ENCODE measurements around the gene APP. TPM values are rescaled to one million over a fixed set of nuclear protein-coding genes. Genes with fewer than 3 reads are reported as not detected.

The APP gene
- total RNA-seq, 4 donors from 2014 or later = 471 to 1,291 (median 672) TPM

GRCh38 chr21:26124896-26125295 lies 45.7 kb downstream of the APP start:
- peaks cover 17 to 67% (median 39%) of the 10 kb centered on the region in 4 donors for H3K4me1 ChIP-seq
- no peak for DNase-seq
- no peaks in the 10 kb centered on the region for H3K36me3 ChIP-seq
- H3K27me3 ChIP-seq = no peaks in the 10 kb centered on the region
- no peaks in the 10 kb centered on the region for H3K9me3 ChIP-seq
- no peak overlapping the region for H3K4me3 ChIP-seq
- in situ Hi-C loops (cut with MboI; ENCODE audit: low pct_ligation_motif_present in 1 of 4, low pct_unique_long_range_greater_than_20kb in 1 of 4, low sequenced_read_pairs in 3 of 4) (no loop called here), intact Hi-C loops (cut with DNase I; ENCODE audit: low total_unique reads) (no loop called here)
- TF ChIP-seq EP300 (IDR thresholded peaks at IDR 0.05; ENCODE audit: low read depth) (no peak), POLR2A (IDR thresholded peaks at IDR 0.05) (no peak), CTCF (IDR thresholded peaks at IDR 0.05) (no peak), POLR2AphosphoS5 (IDR thresholded peaks at IDR 0.05) (no peak)
- WGBS, 2 donors (ENCODE audit: low coverage in 1 of 2) = 58 to 59% methylated on average over 7 of the region's 7 CpGs
- peak overlapping the region; percentile 28 to 52 (median 46) for H3K27ac ChIP-seq

GRCh38 chr21:26124421-26124833 lies 46.1 kb downstream of the APP start:
- Histone ChIP-seq H3K9me3 (no peaks in the 10 kb centered on the region), H3K27ac (peak overlapping the region; percentile 28 to 52 (median 46)), H3K36me3 (no peaks in the 10 kb centered on the region), H3K4me1 (peaks cover 17 to 67% (median 39%) of the 10 kb centered on the region in 4 donors), H3K27me3 (no peaks in the 10 kb centered on the region), H3K4me3 (no peak overlapping the region)
- in situ Hi-C loops (cut with MboI; ENCODE audit: low pct_ligation_motif_present in 1 of 4, low pct_unique_long_range_greater_than_20kb in 1 of 4, low sequenced_read_pairs in 3 of 4) (no loop called here), intact Hi-C loops (cut with DNase I; ENCODE audit: low total_unique reads) (no loop called here)
- DNase-seq = no peak
- 21 to 26% methylated on average over 2 to 4 of the region's 4 CpGs for WGBS, 2 donors (ENCODE audit: low coverage in 1 of 2)
- no peak for TF ChIP-seq CTCF (IDR thresholded peaks at IDR 0.05)
- TF ChIP-seq EP300 (IDR thresholded peaks at IDR 0.05; ENCODE audit: low read depth) = no peak
- TF ChIP-seq POLR2AphosphoS5 (IDR thresholded peaks at IDR 0.05) = no peak
- TF ChIP-seq POLR2A (IDR thresholded peaks at IDR 0.05) = no peak

GRCh38 chr21:26123012-26123411 lies 47.6 kb downstream of the APP start:
- Histone ChIP-seq H3K4me1 (peaks cover 17 to 55% (median 38%) of the 10 kb centered on the region in 4 donors), H3K27ac (peak overlapping the region in 3 of 4 donors; percentile 12 to 52 (median 49)), H3K9me3 (no peaks in the 10 kb centered on the region), H3K4me3 (no peak overlapping the region), H3K36me3 (no peaks in the 10 kb centered on the region), H3K27me3 (no peaks in the 10 kb centered on the region)
- no peak for DNase-seq
- in situ Hi-C loops (cut with MboI; ENCODE audit: low pct_ligation_motif_present in 1 of 4, low pct_unique_long_range_greater_than_20kb in 1 of 4, low sequenced_read_pairs in 3 of 4) = no loop called here
- intact Hi-C loops (cut with DNase I; ENCODE audit: low total_unique reads) = no loop called here
- TF ChIP-seq CTCF (IDR thresholded peaks at IDR 0.05) (no peak), POLR2AphosphoS5 (IDR thresholded peaks at IDR 0.05) (no peak), EP300 (IDR thresholded peaks at IDR 0.05; ENCODE audit: low read depth) (no peak), POLR2A (IDR thresholded peaks at IDR 0.05) (no peak)
- 24 to 36% methylated on average over 1 of the region's 1 CpG for WGBS, 2 donors (ENCODE audit: low coverage in 1 of 2)

GRCh38 chr21:26120828-26121227 lies 49.7 kb downstream of the APP start:
- WGBS, 2 donors (ENCODE audit: low coverage in 1 of 2) = 95% methylated on average over 4 of the region's 4 CpGs; no CpG with 5 or more reads in 1 of the 2 donors
- intact Hi-C loops (cut with DNase I; ENCODE audit: low total_unique reads) = no loop called here
- peaks cover 17 to 50% (median 35%) of the 10 kb centered on the region in 4 donors for H3K4me1 ChIP-seq
- H3K4me3 ChIP-seq = no peak overlapping the region
- H3K36me3 ChIP-seq = no peaks in the 10 kb centered on the region
- H3K27ac ChIP-seq = no peak overlapping the region
- in situ Hi-C loops (cut with MboI; ENCODE audit: low pct_ligation_motif_present in 1 of 4, low pct_unique_long_range_greater_than_20kb in 1 of 4, low sequenced_read_pairs in 3 of 4) = no loop called here
- TF ChIP-seq POLR2AphosphoS5 (IDR thresholded peaks at IDR 0.05) (no peak), EP300 (IDR thresholded peaks at IDR 0.05; ENCODE audit: low read depth) (no peak), POLR2A (IDR thresholded peaks at IDR 0.05) (no peak), CTCF (IDR thresholded peaks at IDR 0.05) (no peak)
- no peak for DNase-seq
- H3K27me3 ChIP-seq = no peaks in the 10 kb centered on the region
- H3K9me3 ChIP-seq = no peaks in the 10 kb centered on the region
